ENCODE data around the gene CRYBG1. TPM values are rescaled to one million over a fixed set of nuclear protein-coding genes. Genes with fewer than 3 reads are reported as not detected.
A peak's percentile ranks its signal among the peaks of the same experiment; 100 is the strongest.
"Not testable (repeated sequence)": the region's sequence is repeated elsewhere in the genome, so short reads cannot be mapped to it uniquely, and the experiment has no call there.

CRYBG1 gene
- total RNA-seq, 1 experiment from 2014 or later: 10.1 TPM

- CTCF ChIA-PET: interaction anchor here (1.1 kb wide), 1 partner anchor 44 kb away, joined by 5 read pairs; the partner anchor contains the start of gene CRYBG1
- not testable (repeated sequence) for H3K27ac Mint-ChIP-seq
Observed at GRCh38 chr6:106405044-106405443, 44.5 kb downstream of the CRYBG1 start.

GRCh38 chr6:106411056-106411455, 50.5 kb downstream of the CRYBG1 start:
- Mint-ChIP-seq H3K36me3 (peaks cover 4% of the 10 kb centered on the region), H3K27ac (no peak overlapping the region), H3K9me3 (peaks cover 19% of the 10 kb centered on the region), H3K4me3 (no peak overlapping the region), H3K4me1 (peaks cover 4% of the 10 kb centered on the region), H3K27me3 (ENCODE audit: low read depth) (peaks cover 4% of the 10 kb centered on the region)
- no peak for ATAC-seq
- DNase-seq (ENCODE audit: low spot score): no peak
- TF ChIP-seq HMGXB4 (CRISPR knock-in tag; IDR thresholded peaks at IDR 0.05) (no peak), SOX15 (CRISPR knock-in tag; IDR thresholded peaks at IDR 0.05) (no peak), ZSCAN18 (CRISPR knock-in tag; IDR thresholded peaks at IDR 0.05) (no peak), ZNF512 (CRISPR knock-in tag; IDR thresholded peaks at IDR 0.05; ENCODE audit: borderline replicate concordance) (no peak), SMAD3 (CRISPR knock-in tag; IDR thresholded peaks at IDR 0.05; ENCODE audit: borderline replicate concordance) (no peak)
- ChIA-PET POLR2A (no interaction called here), CTCF (interaction anchor here (0.7 kb wide), 1 partner anchor 197 kb away, joined by 3 read pairs; no protein-coding TSS in a partner anchor)

More at GRCh38 chr6:106405044-106405443, 44.5 kb downstream of the CRYBG1 start:
- POLR2A ChIA-PET; H3K4me1 Mint-ChIP-seq; ATAC-seq; DNase-seq (ENCODE audit: low spot score); H3K4me3 Mint-ChIP-seq; H3K27me3 Mint-ChIP-seq (ENCODE audit: low read depth): not testable (repeated sequence)
- Mint-ChIP-seq H3K36me3 (peaks cover 16% of the 10 kb centered on the region), H3K9me3 (peaks cover 42% of the 10 kb centered on the region)
- TF ChIP-seq NFE2L1 (CRISPR knock-in tag; IDR thresholded peaks at IDR 0.05): 0 out of 2 replicates have a peak, but pooled peaks have one; percentile 29

GRCh38 chr6:106411643-106412200, 51.2 kb downstream of the CRYBG1 start:
- H3K4me3 Mint-ChIP-seq: no peak overlapping the region
- ChIA-PET POLR2A (no interaction called here), CTCF (interaction anchor here (0.7 kb wide), 1 partner anchor 196 kb away, joined by 3 read pairs; no protein-coding TSS in a partner anchor)

More at GRCh38 chr6:106411643-106412200, 51.2 kb downstream of the CRYBG1 start:
- Mint-ChIP-seq H3K27me3 (ENCODE audit: low read depth) (peaks cover 4% of the 10 kb centered on the region), H3K27ac (no peak overlapping the region), H3K9me3 (peaks cover 12% of the 10 kb centered on the region), H3K4me1 (peaks cover 5% of the 10 kb centered on the region), H3K36me3 (peaks cover 4% of the 10 kb centered on the region)
- TF ChIP-seq TCF7 (CRISPR knock-in tag; IDR thresholded peaks at IDR 0.05; ENCODE audit: low read depth) (no peak), ZBTB43 (CRISPR knock-in tag; IDR thresholded peaks at IDR 0.05) (no peak), IRF1 (CRISPR knock-in tag; IDR thresholded peaks at IDR 0.05) (no peak), NFYB (CRISPR knock-in tag; conservative IDR thresholded peaks at IDR 0.05; ENCODE audit: low read depth) (peak; percentile 72), TEAD4 (CRISPR knock-in tag; IDR thresholded peaks at IDR 0.05) (no peak), CBFB (CRISPR knock-in tag; IDR thresholded peaks at IDR 0.05; ENCODE audit: low read depth) (no peak), ZNF138 (CRISPR knock-in tag; conservative IDR thresholded peaks at IDR 0.05) (no peak), JUN (CRISPR knock-in tag; IDR thresholded peaks at IDR 0.05) (no peak)
- peak; percentile 29 for DNase-seq (ENCODE audit: low spot score)
- peak; percentile 95 for ATAC-seq

All from WTC11 (cell line).